GM15510 (cell line): ENCODE measurements around the gene FAM117B.

Source experiments
- POLR2A ChIP-seq: IDR thresholded peaks from 3 replicates; pipeline ENCODE4 v1.6.1; 2011; ENCODE audit warnings: borderline replicate concordance; ENCODE audit not compliant: insufficient read length; ENCODE audit errors: extremely low read depth

Gene FAM117B

DNA sequence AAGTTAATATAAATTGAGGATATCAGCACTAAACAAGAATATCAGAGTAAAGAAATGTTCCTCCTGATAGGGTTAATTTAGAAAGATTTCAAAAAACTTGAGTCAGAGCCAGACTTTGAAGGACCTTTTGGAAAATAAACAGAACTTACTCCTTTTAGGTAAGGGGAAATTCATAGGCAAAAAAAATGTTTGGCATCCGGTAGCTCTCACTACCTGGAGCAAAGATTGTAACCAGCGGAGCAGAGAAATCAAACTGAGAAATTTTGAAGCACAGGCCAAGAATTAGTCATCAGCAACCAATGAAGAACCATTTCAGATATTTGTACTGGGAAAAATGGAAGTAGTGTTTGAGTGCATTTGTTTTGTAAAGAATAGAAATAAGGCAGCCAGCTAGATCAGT is 123.8 kb downstream of the FAM117B start:
- TF ChIP-seq POLR2A, result no peak

DNA sequence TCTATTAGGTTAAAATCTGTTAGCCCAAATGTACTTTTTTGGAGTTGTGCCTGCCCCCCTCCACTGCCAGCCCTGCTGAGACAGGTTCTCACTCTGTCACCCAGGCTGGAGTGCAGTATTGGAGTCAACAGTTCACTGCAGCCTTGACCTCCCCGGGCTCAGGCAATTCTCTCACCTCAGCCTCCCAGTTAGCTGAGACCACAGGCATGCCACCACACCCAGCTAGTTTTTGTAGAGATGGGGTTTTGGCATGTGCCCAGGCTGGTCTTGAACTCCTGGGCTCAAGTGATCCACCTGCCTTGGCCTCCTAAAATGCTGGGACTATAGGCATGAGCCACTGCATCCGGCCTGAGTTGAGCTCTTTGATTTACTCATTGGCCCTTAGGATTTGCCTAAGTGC is 126.1 kb downstream of the FAM117B start:
- TF ChIP-seq POLR2A, result no peak

DNA sequence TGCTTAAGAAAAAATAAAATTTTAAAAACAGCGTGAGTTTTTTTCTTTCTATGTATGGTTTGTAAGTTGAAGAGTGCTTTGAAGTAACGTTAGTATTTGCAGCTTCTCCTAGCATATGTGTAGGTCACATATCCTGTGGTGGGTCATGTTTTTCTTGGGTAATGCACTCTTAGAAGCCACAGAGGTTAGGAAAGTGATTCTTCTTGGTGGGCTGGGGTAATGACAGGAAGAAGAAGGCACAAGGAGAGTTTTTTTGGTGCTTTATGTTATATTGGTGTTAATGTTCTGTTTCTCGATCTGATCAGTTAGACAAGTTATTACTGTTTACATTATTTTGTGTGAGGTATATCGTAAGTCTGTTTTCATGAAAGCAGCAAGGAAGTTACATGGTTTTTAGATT is 127.8 kb downstream of the FAM117B start:
- no peak for TF ChIP-seq POLR2A

DNA sequence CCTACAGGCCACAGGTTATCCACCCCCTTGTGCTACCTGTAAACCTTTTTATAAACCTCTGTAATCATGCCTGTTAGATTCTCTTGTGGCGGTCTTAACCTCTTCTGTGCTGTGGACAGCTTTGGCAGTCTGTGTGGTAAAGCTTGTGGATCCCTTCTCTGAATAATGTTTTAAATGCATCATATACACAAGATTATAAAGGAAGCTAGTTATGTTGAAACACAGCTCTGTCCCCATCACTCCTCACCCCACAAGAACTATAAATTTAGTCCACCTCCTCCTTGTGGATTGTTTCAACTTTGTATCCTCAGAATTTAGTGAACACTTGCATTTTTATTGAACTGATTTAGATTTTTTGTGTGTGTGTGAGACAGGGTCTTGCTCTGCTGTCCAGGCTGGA is 129.1 kb downstream of the FAM117B start:
- no peak for TF ChIP-seq POLR2A

DNA sequence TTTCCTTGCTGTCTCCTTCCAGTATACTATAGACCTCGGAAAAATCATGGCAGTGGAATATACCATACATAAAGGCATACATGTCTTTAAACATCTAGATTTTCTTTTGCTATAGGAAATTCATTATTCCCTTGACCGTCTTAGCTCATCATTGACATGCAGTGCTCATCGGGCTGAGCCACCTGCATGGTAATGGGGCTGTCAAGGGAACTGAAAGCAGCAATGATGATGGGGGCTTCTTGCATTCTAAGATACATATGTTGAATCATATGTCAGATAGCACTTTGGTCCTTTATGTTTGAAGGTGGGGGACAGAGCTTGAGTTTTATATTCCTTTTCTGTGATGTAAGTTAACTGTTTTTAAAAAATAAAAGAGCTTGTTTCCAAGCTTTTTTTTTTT is 130.2 kb downstream of the FAM117B start:
- no peak for TF ChIP-seq POLR2A

DNA sequence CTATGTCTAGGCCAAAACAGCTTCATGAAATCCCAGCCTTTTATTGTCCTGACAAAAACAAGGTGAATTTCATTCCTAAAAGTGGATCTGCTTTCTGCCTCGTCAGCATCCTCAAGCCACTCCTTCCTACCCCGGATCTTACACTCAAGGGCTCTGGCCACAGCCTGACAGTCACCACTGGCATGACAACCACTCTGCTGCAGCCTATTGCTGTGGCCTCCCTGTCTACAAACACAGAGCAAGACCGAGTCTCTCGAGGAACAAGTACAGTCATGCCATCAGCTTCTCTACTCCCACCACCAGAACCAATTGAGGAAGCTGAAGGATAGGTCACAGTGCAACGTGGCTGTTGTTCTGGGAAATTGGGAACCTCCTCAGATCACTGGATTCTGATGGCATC is 130.7 kb downstream of the FAM117B start:
- TF ChIP-seq POLR2A, result no peak

DNA sequence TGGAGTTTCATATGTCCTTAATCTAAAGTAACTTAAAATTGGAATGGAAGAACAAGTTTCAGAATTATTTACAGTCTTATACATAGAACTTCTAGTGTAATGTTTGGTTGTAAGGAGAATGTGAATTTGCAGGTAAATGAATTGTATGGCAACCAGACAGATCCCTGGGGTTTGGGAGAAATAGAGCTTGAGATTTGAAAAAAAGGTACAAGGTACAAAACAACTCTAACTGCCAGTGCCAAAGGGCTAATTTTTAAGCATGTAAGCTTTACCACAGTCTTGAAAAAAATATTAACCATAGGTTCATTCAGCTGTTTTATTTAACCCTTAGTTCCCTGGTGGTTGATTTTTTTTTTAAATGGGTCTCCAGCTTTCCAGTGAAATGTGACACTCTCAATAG is 133.5 kb downstream of the FAM117B start:
- TF ChIP-seq POLR2A, result no peak

DNA sequence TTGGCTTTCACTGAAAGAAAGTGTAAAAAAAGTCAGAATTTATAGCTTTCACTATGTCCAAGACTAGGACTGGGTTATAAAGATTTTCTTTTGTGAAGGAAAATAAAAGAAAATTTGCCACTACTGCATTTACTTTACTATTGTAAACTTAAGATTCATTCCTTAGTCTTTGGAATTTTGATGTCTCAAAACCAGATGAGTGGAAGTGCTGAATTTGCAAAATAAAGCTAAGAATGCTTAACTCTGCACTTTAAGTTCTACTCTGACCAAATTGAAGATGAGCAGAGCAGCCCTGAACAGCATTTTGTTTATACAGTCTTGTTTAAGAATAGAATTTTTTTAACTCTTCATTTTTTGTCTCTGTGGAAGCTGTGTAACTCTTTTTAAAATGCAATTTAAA is 134.4 kb downstream of the FAM117B start:
- TF ChIP-seq POLR2A, result no peak

DNA sequence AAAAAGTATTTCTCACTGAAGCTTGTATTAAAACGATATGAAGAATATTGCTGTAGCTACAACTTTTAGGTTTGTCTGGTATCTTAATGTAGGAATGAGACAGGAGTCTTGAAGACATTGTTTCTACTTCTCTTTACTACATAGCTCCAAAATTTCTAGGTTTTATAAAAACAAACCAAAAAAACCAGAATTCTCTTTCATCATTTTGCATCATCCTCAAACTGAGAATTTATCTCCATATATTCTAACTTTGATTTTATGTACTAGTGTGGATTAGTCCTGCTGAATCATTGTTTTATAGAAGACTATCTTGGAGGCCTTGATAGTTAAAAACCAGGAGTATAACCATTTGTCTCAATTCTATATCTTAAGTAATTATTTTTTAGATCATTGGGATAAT is 136.6 kb downstream of the FAM117B start:
- TF ChIP-seq POLR2A, result no peak

DNA sequence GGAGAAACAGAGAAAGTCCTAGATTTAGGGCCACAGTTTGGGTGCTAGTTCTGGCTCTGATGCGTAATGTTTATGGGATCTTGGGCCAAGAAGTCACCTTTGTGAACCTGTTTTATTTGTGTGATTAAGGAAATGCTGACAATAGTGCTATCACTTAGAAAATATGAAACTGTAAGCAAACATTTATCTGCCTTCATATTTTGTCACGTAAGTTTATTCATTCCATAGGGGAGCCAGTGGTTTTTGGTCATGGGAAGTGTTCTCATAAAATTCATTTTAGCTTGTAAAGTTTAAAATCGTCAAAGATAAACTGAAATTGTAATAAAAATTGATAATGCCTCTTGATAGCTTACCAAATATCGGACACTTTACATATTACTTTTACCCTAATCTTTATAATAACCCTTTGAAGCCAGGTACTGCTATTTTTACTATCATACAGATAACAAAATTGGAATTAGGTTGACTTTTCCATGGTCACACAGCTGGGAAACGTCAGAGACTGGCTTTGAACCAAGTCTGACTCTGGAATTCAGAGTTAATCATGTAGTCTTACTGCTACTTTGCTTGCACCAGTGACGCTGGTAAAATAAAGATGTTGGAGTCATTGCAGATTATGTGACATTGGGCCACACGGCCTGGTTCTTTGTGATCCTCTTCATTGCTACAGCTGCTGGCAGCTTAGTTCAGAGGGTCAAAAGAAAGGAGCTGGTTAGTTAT is 137.1 kb downstream of the FAM117B start:
- no peak for TF ChIP-seq POLR2A

DNA sequence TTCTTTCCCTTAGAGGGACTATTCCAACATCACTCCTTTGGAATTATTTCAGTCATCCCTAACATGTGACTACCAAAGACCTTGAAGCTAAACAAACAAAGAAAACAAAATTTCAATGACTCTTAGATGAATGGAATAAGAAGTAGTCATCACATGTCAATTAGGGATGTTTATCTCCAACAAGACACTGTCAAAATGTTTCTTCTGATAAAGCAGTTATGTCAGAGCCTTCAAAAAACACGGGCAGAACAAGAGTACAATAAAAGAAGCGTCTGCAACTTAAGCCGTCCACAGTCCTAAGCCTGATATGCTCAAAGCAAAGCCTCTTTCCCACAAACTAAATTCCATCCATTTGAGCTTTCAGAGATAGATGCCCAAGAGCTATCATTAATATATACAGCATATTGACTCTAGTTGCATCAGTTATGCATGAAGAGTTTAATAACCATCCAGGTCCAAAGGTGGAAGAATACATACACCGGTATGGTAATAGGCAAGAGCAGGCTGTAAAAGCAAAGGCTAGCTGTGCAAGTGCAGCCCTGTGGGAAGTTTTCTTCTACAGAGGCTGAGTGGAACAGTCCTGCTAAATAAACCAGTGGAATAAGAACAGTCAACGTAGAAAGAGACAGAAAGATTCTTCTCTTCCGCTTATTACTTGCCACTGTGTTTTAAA is 138.7 kb downstream of the FAM117B start:
- TF ChIP-seq POLR2A, result no peak

DNA sequence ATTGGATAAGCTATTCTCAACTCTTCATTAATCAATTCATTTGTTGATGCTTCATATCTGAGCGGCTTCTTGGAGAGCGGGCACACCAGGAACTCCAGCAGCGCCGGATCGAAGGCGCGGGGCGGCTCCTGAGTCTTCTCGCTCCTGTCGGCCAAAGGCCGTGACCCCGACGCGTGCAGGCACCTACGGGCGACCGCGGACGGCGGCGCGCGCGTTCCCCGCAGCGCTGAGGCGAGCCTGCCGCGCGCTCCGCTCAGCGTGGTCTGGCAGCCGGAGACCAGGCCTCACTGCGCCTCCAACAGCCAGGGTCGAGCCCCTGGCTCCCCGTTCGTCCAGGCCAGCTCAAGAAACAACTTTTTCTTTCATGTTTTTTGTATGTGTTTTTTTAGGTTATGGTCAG is 139.3 kb downstream of the FAM117B start:
- TF ChIP-seq POLR2A, result no peak

DNA sequence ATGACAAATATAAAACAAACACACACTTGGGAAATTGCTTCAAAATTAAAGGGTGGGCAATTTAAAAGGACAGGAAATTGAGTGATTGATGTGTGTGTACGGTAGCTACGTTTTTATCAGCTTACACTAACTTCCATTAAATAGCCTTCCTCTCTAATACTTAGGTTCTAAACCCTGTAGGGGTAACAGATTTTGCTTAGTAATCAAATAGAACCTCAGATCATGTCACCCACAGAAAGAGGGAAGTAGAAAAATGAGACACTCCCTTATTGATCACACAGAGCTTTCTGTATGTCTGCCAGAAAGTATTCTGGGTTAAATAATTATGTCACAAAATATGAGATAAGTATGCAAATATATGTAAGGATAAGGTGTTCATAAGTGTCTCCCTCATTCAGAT is 143.4 kb downstream of the FAM117B start:
- TF ChIP-seq POLR2A, result no peak

DNA sequence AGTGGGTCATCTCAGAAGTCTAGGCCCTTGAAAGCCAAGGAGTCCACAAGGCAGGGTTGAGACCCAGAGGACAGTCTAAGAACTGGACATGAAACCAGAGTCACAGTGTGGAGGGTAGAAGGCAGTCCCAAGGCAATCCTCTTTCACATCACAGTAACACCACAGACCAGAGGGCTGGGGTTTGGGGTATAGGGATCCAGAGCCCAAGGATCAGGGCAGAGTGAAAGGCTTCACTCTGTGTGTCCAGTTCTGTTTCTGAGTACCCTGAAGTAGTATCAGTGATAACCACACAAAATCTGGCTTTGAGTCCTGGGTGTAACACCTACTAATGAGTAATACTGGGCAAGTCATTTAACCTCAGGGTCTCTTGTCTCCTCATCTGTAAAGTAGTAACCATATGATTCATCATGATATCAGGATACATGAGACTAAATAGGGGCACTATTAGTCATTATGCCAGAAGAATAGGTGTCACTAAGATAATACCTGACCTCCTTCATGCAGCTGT is 145.8 kb downstream of the FAM117B start:
- TF ChIP-seq POLR2A, result no peak

DNA sequence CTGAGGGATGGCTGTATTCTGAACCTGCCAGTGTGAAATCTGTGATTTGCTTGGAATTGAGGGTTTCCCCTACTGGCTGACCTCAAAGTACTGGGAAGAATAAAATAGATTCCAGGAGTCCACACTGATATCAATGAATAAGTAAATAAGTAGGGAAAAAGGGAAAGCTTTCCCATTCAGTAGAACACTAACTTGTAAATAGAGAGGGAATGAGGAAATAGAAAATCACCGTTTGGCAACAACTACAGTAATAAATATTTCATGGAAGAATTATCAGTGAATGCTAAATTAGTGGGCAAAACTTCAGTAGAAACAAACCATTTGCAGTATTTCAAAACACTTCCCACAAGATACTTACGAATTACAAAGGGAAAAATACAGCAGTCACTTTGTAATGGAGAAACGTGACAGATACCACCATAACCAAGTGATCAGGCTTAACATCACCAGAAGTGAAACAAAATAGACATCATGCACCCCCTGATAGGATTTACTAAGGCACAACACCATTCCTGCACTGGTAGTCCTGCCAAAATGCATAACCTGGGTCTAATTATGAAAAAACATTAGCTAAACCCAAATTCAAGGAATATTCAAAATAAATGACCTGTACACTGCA is 148.3 kb downstream of the FAM117B start:
- no peak for TF ChIP-seq POLR2A

DNA sequence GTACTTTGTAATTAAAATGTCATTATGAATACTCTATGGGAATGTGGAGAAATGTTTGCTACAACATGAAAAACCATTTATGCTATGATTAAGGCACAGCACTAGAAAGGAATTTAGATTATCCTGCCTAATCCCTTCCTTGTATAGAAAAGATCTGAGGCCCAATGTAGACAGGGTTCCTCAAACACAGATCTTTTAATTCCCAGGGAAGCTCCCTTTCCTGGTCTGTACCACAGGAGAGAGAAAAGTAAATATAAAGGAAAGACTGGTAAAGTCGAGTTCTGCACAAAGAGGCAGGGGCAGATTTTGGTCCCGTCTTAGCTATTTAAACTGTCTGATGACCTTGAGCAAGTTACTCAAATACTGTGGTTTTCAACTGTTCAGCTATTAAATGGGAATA is 152.1 kb downstream of the FAM117B start:
- TF ChIP-seq POLR2A, result no peak
